ENCODE data around the gene TSC2. TPM values are rescaled to one million over a fixed set of nuclear protein-coding genes. Genes with fewer than 3 reads are reported as not detected.
A peak's percentile ranks its signal among the peaks of the same experiment; 100 is the strongest.

The TSC2 gene
- total RNA-seq, 4 donors from 2014 or later, result 103 to 193 (median 143) TPM

GRCh38 chr16:2079311-2079800 lies 31.6 kb downstream of the TSC2 start:
- H3K27ac ChIP-seq, result no peak overlapping the region
- DNase-seq (ENCODE audit: low spot score in 2 of 2), result no peak
- 89% methylated on average over 16 of the region's 30 CpGs for WGBS
- peaks cover 86% of the 10 kb centered on the region for H3K36me3 ChIP-seq
- TF ChIP-seq CTCF (IDR thresholded peaks at IDR 0.05), result no peak
- TF ChIP-seq EP300 (IDR thresholded peaks at IDR 0.05), result no peak
- no peak for TF ChIP-seq POLR2AphosphoS5 (IDR thresholded peaks at IDR 0.05)
- no peak for TF ChIP-seq POLR2A (IDR thresholded peaks at IDR 0.05)
- no peaks in the 10 kb centered on the region for H3K27me3 ChIP-seq
- no peaks in the 10 kb centered on the region for H3K9me3 ChIP-seq
- peaks cover 24% of the 10 kb centered on the region for H3K4me1 ChIP-seq
- H3K4me3 ChIP-seq, result no peak overlapping the region

GRCh38 chr16:2079991-2080390 lies 32.2 kb downstream of the TSC2 start:
- TF ChIP-seq POLR2AphosphoS5 (IDR thresholded peaks at IDR 0.05), result no peak
- no peaks in the 10 kb centered on the region for H3K9me3 ChIP-seq
- H3K4me1 ChIP-seq, result peaks cover 24% of the 10 kb centered on the region
- H3K4me3 ChIP-seq, result no peak overlapping the region
- H3K36me3 ChIP-seq, result peaks cover 86% of the 10 kb centered on the region
- no CpG with 5 or more reads among the region's 16 CpGs for WGBS
- DNase-seq (ENCODE audit: low spot score in 2 of 2), result no peak
- H3K27ac ChIP-seq, result no peak overlapping the region
- H3K27me3 ChIP-seq, result no peaks in the 10 kb centered on the region

- DNase-seq (ENCODE audit: low spot score in 2 of 2), result no peak
- 92% methylated on average over 13 of the region's 35 CpGs for WGBS
- H3K9me3 ChIP-seq, result no peaks in the 10 kb centered on the region
- H3K4me3 ChIP-seq, result no peak overlapping the region
- H3K27me3 ChIP-seq, result no peaks in the 10 kb centered on the region
- peak overlapping the region; percentile 30 for H3K27ac ChIP-seq
- H3K4me1 ChIP-seq, result peaks cover 37% of the 10 kb centered on the region
- TF ChIP-seq POLR2AphosphoS5 (IDR thresholded peaks at IDR 0.05), result no peak
- TF ChIP-seq POLR2A (IDR thresholded peaks at IDR 0.05), result no peak
- TF ChIP-seq CTCF (IDR thresholded peaks at IDR 0.05), result no peak
- TF ChIP-seq EP300 (IDR thresholded peaks at IDR 0.05), result no peak
- peaks cover 88% of the 10 kb centered on the region for H3K36me3 ChIP-seq
These were observed 33.7 kb downstream of the TSC2 start for GRCh38 chr16:2081201-2082084.

GRCh38 chr16:2082171-2082982 lies 34.6 kb downstream of the TSC2 start:
- 77% methylated on average over 21 of the region's 32 CpGs for WGBS
- Histone ChIP-seq H3K36me3 (peaks cover 84% of the 10 kb centered on the region), H3K27ac (peak overlapping the region; percentile 30), H3K4me3 (no peak overlapping the region), H3K27me3 (no peaks in the 10 kb centered on the region), H3K9me3 (no peaks in the 10 kb centered on the region), H3K4me1 (peaks cover 44% of the 10 kb centered on the region)
- no peak for DNase-seq (ENCODE audit: low spot score in 2 of 2)
- no peak for TF ChIP-seq POLR2A (IDR thresholded peaks at IDR 0.05)
- TF ChIP-seq CTCF (IDR thresholded peaks at IDR 0.05), result no peak
- no peak for TF ChIP-seq EP300 (IDR thresholded peaks at IDR 0.05)
- TF ChIP-seq POLR2AphosphoS5 (IDR thresholded peaks at IDR 0.05), result no peak

- Histone ChIP-seq H3K4me1 (peaks cover 50% of the 10 kb centered on the region), H3K27ac (peak overlapping the region; percentile 30), H3K9me3 (no peaks in the 10 kb centered on the region), H3K27me3 (no peaks in the 10 kb centered on the region), H3K4me3 (no peak overlapping the region), H3K36me3 (peaks cover 86% of the 10 kb centered on the region)
- no peak for TF ChIP-seq POLR2A (IDR thresholded peaks at IDR 0.05)
- TF ChIP-seq CTCF (IDR thresholded peaks at IDR 0.05), result no peak
- no peak for TF ChIP-seq POLR2AphosphoS5 (IDR thresholded peaks at IDR 0.05)
- no peak for TF ChIP-seq EP300 (IDR thresholded peaks at IDR 0.05)
- no peak for DNase-seq (ENCODE audit: low spot score in 2 of 2)
- WGBS, result 60% methylated on average over 1 of the region's 16 CpGs
These were observed 35.2 kb downstream of the TSC2 start for GRCh38 chr16:2082983-2083364.
